Uterine smooth muscle cell (primary cell): Measurements from ENCODE around the gene ZNF117. TPM values are rescaled to one million over a fixed set of nuclear protein-coding genes. Genes with fewer than 3 reads are reported as not detected.

Experiments used
- total RNA-seq: library from RNA; depleted of rRNA; stranded (reverse); fragments of >200 nt; gene quantifications from 2 replicates; pipeline ENCODE4 v1.2.3, GENCODE V29; 2014

The ZNF117 gene
- total RNA-seq: 3.9 and 5.0 TPM in 2 replicates

GRCh38 chr7:64990936-64991335 lies at the start of gene ZNF117:
Gene ZNF117 (minus strand): TSS chr7:64991036.

GRCh38 chr7:65006094-65006992 lies 15.5 kb upstream of the ZNF117 start, which contains the start of gene ERV3-1:
Gene ERV3-1 (minus strand): TSS chr7:65006687. CDS start chr7:64993026, 13,661 bp downstream.

Other genes with a start within 250 kb of the ZNF117 start
- 5.9 and 7.1 TPM in 2 replicates for gene ZNF138, start 196.6 kb downstream of the ZNF117 start, total RNA-seq
- 3.7 and 4.1 TPM in 2 replicates for gene ZNF273, start 87.8 kb downstream of the ZNF117 start, total RNA-seq
- 4.8 and 7.0 TPM in 2 replicates for gene ERV3-1, start 15.7 kb upstream of the ZNF117 start, total RNA-seq